ENCODE data around the gene DOP1A.

- TF ChIP-seq CTCF (IDR thresholded peaks at IDR 0.05) (no peak), POLR2A (IDR thresholded peaks at IDR 0.05) (no peak)
These were observed 114.6 kb downstream of the DOP1A start for GRCh38 chr6:83182114-83182513.

Measured in Peyer's patch (tissue), 4 donors.